ENCODE data around the gene TCAP. TPM values are rescaled to one million over a fixed set of nuclear protein-coding genes. Genes with fewer than 3 reads are reported as not detected.

TCAP gene
- total RNA-seq, 1 experiment from 2014 or later = 0.54 TPM

DNA sequence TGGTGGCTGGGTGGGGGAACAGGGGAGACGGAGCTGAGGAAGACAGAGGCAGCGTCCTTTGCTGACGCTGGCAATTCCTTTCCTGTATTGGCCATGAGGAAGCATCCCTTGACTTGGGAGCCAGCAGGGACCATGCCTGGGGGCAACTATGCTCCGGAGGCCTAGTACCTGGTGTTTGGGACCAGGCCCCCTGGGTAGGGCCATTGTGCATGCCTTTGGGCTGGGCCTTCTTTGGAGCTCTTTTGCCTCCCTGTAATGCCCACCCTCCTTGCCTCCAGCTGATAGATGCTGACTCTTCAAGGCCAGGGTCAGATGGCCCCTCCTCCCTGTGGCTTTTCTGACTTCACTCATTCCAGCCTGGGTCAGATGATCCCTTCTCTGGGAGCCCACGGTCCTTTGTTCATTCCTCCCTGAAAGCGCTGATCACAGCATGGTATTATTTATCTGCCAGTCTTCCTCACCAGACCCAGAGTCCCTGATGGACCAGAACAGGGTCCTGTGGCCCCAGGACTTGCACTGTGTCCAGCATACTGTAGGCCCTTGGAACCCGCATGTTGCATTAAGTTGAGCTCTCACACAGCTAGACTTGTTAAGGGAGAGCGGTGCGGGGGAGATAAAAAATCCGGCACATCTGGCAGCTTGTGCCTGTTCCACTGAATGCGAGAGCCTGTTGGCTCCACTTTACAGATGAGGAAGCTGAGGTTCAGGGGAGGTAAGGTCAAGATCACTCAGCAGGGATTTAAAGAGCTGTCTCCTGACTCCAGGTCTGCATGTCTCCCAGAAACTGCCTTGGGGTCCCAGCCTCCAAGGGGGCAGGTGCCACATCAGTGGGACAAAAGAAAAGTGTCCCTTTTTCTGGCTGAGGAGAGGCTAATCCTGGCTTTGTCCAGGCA lies 25.3 kb upstream of the TCAP start:
- BruUV-seq (replicated peaks) = no TSS peak

GRCh38 chr17:39640591-39641031 lies 24.5 kb upstream of the TCAP start:
- Histone ChIP-seq H3K27ac (ENCODE audit: low read depth, low read length, poor library complexity, severe bottlenecking) (no peak overlapping the region), H3K9me3 (ENCODE audit: low read depth, low read length, poor library complexity, severe bottlenecking) (no peaks in the 10 kb centered on the region), H3K27me3 (replicated peaks; ENCODE audit: insufficient read depth, low read depth, low read length, poor library complexity) (no peaks in the 10 kb centered on the region), H3K4me1 (ENCODE audit: insufficient read depth, low read length, poor library complexity, severe bottlenecking) (peaks cover 6% of the 10 kb centered on the region), H3K36me3 (ENCODE audit: insufficient read depth, low read length, poor library complexity, severe bottlenecking) (no peaks in the 10 kb centered on the region), H3K4me3 (ENCODE audit: low read depth, low read length, poor library complexity, severe bottlenecking) (no peak overlapping the region)
- TF ChIP-seq, protein P1, sequence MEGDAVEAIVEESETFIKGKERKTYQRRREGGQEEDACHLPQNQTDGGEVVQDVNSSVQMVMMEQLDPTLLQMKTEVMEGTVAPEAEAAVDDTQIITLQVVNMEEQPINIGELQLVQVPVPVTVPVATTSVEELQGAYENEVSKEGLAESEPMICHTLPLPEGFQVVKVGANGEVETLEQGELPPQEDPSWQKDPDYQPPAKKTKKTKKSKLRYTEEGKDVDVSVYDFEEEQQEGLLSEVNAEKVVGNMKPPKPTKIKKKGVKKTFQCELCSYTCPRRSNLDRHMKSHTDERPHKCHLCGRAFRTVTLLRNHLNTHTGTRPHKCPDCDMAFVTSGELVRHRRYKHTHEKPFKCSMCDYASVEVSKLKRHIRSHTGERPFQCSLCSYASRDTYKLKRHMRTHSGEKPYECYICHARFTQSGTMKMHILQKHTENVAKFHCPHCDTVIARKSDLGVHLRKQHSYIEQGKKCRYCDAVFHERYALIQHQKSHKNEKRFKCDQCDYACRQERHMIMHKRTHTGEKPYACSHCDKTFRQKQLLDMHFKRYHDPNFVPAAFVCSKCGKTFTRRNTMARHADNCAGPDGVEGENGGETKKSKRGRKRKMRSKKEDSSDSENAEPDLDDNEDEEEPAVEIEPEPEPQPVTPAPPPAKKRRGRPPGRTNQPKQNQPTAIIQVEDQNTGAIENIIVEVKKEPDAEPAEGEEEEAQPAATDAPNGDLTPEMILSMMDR (conservative IDR thresholded peaks at IDR 0.05; ENCODE audit: low read depth, low read length) = no peak
- no peak for TF ChIP-seq EZH2 (IDR thresholded peaks at IDR 0.05; ENCODE audit: borderline replicate concordance, low read depth, low read length, poor library complexity, severe bottlenecking)
- no TSS peak for BruUV-seq (replicated peaks)
- POLR2A ChIA-PET (ENCODE audit: low non-redundant PET) = no interaction called here
- CTCF ChIA-PET = no interaction called here
- intact Hi-C loops (cut with micrococcal nuclease; ENCODE audit: unreplicated experiment) = no loop called here
- DNase-seq (ENCODE audit: low spot score) = no peak

More for the DNA sequence above, 25.3 kb upstream of the TCAP start:
- H3K27me3 ChIP-seq (replicated peaks; ENCODE audit: insufficient read depth, low read depth, low read length, poor library complexity) = no peaks in the 10 kb centered on the region
- TF ChIP-seq EZH2 (IDR thresholded peaks at IDR 0.05; ENCODE audit: borderline replicate concordance, low read depth, low read length, poor library complexity, severe bottlenecking) = no peak
- TF ChIP-seq, protein P1 (conservative IDR thresholded peaks at IDR 0.05; ENCODE audit: low read depth, low read length) = no peak
- intact Hi-C loops (cut with micrococcal nuclease; ENCODE audit: unreplicated experiment) = no loop called here
- peaks cover 6% of the 10 kb centered on the region for H3K4me1 ChIP-seq (ENCODE audit: insufficient read depth, low read length, poor library complexity, severe bottlenecking)
- ChIA-PET POLR2A (ENCODE audit: low non-redundant PET) (no interaction called here), CTCF (no interaction called here)
- H3K9me3 ChIP-seq (ENCODE audit: low read depth, low read length, poor library complexity, severe bottlenecking) = no peaks in the 10 kb centered on the region
- H3K27ac ChIP-seq (ENCODE audit: low read depth, low read length, poor library complexity, severe bottlenecking) = no peak overlapping the region
- DNase-seq (ENCODE audit: low spot score) = no peak
- no peaks in the 10 kb centered on the region for H3K36me3 ChIP-seq (ENCODE audit: insufficient read depth, low read length, poor library complexity, severe bottlenecking)
- no peak overlapping the region for H3K4me3 ChIP-seq (ENCODE audit: low read depth, low read length, poor library complexity, severe bottlenecking)

DNA sequence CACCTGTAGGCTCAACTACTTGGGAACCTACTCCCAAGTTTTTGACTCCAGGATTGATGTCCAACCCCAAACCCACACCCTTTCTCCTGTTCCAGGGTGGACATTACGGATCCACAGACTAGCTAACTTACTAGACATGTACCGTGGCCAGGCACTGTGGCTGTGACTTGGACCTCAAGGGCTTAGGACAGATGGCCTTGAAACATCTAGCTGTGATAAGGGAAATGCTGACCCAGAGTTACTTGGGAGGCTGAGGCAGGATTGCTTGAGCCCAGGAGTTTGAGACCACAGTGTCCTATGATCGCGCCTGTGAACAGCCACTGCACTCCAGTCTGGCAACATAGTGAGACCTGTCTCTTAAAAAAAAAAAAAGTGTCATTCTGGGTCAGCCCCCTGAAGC lies 24.1 kb upstream of the TCAP start:
- no peaks in the 10 kb centered on the region for H3K9me3 ChIP-seq (ENCODE audit: low read depth, low read length, poor library complexity, severe bottlenecking)
- TF ChIP-seq EZH2 (IDR thresholded peaks at IDR 0.05; ENCODE audit: borderline replicate concordance, low read depth, low read length, poor library complexity, severe bottlenecking) = no peak
- TF ChIP-seq, protein P1 (conservative IDR thresholded peaks at IDR 0.05; ENCODE audit: low read depth, low read length) = no peak
- no peaks in the 10 kb centered on the region for H3K27me3 ChIP-seq (replicated peaks; ENCODE audit: insufficient read depth, low read depth, low read length, poor library complexity)
- peaks cover 6% of the 10 kb centered on the region for H3K4me1 ChIP-seq (ENCODE audit: insufficient read depth, low read length, poor library complexity, severe bottlenecking)
- H3K36me3 ChIP-seq (ENCODE audit: insufficient read depth, low read length, poor library complexity, severe bottlenecking) = no peaks in the 10 kb centered on the region
- H3K4me3 ChIP-seq (ENCODE audit: low read depth, low read length, poor library complexity, severe bottlenecking) = no peak overlapping the region
- intact Hi-C loops (cut with micrococcal nuclease; ENCODE audit: unreplicated experiment) = no loop called here
- ChIA-PET CTCF (interaction anchor here (0.7 kb wide), 1 partner anchor 428 kb away, joined by 3 read pairs; no protein-coding TSS in a partner anchor), POLR2A (ENCODE audit: low non-redundant PET) (no interaction called here)
- no peak for DNase-seq (ENCODE audit: low spot score)
- H3K27ac ChIP-seq (ENCODE audit: low read depth, low read length, poor library complexity, severe bottlenecking) = no peak overlapping the region
- no TSS peak for BruUV-seq (replicated peaks)
